Right lung (tissue), 5 donors: Measurements from ENCODE around the gene OASL. TPM values are rescaled to one million over a fixed set of nuclear protein-coding genes. Genes with fewer than 3 reads are reported as not detected.

ENCODE experiments used
- polyA plus RNA-seq, 5 donors: library from polyadenylated mRNA; unstranded; fragments of 120-200 nt; gene quantifications; one replicate each; pipeline versions ENCODE4 v1.2.1 to v1.2.3, GENCODE V29; 2013; ENCODE audit warnings: inconsistent platforms in 1 of 5, low replicate concordance in 1 of 5; ENCODE audit not compliant: insufficient read length in 5 of 5, insufficient read depth in 1 of 5

Gene OASL
- polyA plus RNA-seq, 5 donors: 0.06 to 0.46 (median 0.18) TPM

Other genes starting within 250 kb of the OASL start
- gene SPPL3, start 134.9 kb downstream of the OASL start, polyA plus RNA-seq: 10 to 100 TPM; 67.1 to 76.6 (median 75.5) TPM
- 1 to 10 TPM; 1.5 to 3.3 (median 2.5) TPM for gene HNF1A, start 60.7 kb downstream of the OASL start, polyA plus RNA-seq
- 10 to 100 TPM; 16.7 to 20.8 (median 17.4) TPM for gene C12orf43, start 22.8 kb downstream of the OASL start, polyA plus RNA-seq
- 1 to 10 TPM; 1.5 to 2.4 (median 1.6) TPM for gene P2RX7, start 93.6 kb upstream of the OASL start, polyA plus RNA-seq
- gene P2RX4, start 170.9 kb upstream of the OASL start, polyA plus RNA-seq: 10 to 100 TPM; 30.0 to 33.4 (median 32.0) TPM